Measurements from ENCODE around the gene ANGPTL2. TPM values are rescaled to one million over a fixed set of nuclear protein-coding genes. Genes with fewer than 3 reads are reported as not detected.

ANGPTL2 gene
- total and polyA plus RNA-seq, 4 donors: 0.93 to 3.2 (median 1.9) TPM

- TF ChIP-seq ATF3 (IDR thresholded peaks at IDR 0.05) (no peak), JUND (IDR thresholded peaks at IDR 0.05) (no peak), SP1 (IDR thresholded peaks at IDR 0.05) (no peak), FOXA1 (IDR thresholded peaks at IDR 0.05) (no peak), CTCF (IDR thresholded peaks at IDR 0.05; ENCODE audit: low read depth, low read length, missing input control) (no peak), ZBTB33 (IDR thresholded peaks at IDR 0.05) (no peak), MAX (IDR thresholded peaks at IDR 0.05) (no peak), REST (IDR thresholded peaks at IDR 0.05) (no peak), TAF1 (conservative IDR thresholded peaks at IDR 0.05) (no peak), HNF4A (conservative IDR thresholded peaks at IDR 0.05) (no peak), YY1 (IDR thresholded peaks at IDR 0.05) (no peak), FOXA2 (IDR thresholded peaks at IDR 0.05) (no peak), RXRA (IDR thresholded peaks at IDR 0.05) (no peak), NR2F2 (IDR thresholded peaks at IDR 0.05) (no peak), RAD21 (IDR thresholded peaks at IDR 0.05) (no peak), HNF4G (IDR thresholded peaks at IDR 0.05) (no peak), EGR1 (IDR thresholded peaks at IDR 0.05; ENCODE audit: low read depth in 2 of 2) (no peak), GABPA (IDR thresholded peaks at IDR 0.05 in 1 of 2, conservative IDR thresholded peaks at IDR 0.05 in 1 of 2) (no peak)
- 94% methylated on average over 5 of the region's 5 CpGs for WGBS
Measured at GRCh38 chr9:127136880-127137639, 14.6 kb upstream of the ANGPTL2 start.

More at GRCh38 chr9:127136880-127137639, 14.6 kb upstream of the ANGPTL2 start:
- Histone ChIP-seq H3K36me3 (ENCODE audit: control insufficient read depth in 4 of 4, insufficient read depth in 3 of 4, low read depth in 1 of 4, low read length in 3 of 4) (no peaks in the 10 kb centered on the region), H3K4me3 (ENCODE audit: low read depth in 1 of 3, low read length in 3 of 3) (no peak overlapping the region), H3K4me1 (ENCODE audit: control insufficient read depth in 4 of 4, insufficient read depth in 4 of 4, low read length in 3 of 4) (peaks cover 0 to 16% (median 11%) of the 10 kb centered on the region in 4 donors), H3K27ac (ENCODE audit: low read depth in 1 of 2, low read length in 2 of 2) (no peak overlapping the region), H3K27me3 (ENCODE audit: control insufficient read depth in 4 of 4, insufficient read depth in 4 of 4, low read length in 3 of 4) (no peaks in the 10 kb centered on the region), H3K9me3 (ENCODE audit: control insufficient read depth in 4 of 4, low read length in 3 of 4) (no peaks in the 10 kb centered on the region), H3K9ac (ENCODE audit: low read depth in 1 of 2, low read length in 2 of 2) (no peak overlapping the region)
- DNase-seq (ENCODE audit: low spot score): no peak
